Gastroesophageal sphincter (tissue), 4 donors: ENCODE measurements around the gene ATP5F1A. TPM values are rescaled to one million over a fixed set of nuclear protein-coding genes. Genes with fewer than 3 reads are reported as not detected.

ENCODE experiments used
- ATAC-seq: fragments of 150-250 bp; one replicate; pipeline ENCODE4 v1.9.1; 2016; ENCODE audit warnings: mild to moderate bottlenecking, moderate library complexity
- H3K27ac ChIP-seq, 4 donors: fragments of 200-600 bp; sonication (generic) in 3 of 4; 1 replicate in 3 of 4; 2 replicates in 1 of 4; pipeline ENCODE4 v1.5.1; 2016 to 2019
- H3K27me3 ChIP-seq: fragments of 200-600 bp; sonication (generic); one replicate; pipeline ENCODE4 v1.5.1; 2019
- H3K36me3 ChIP-seq, 2 donors: fragments of 200-600 bp; sonication (generic); one replicate each; pipeline ENCODE4 v1.5.1; 2019; ENCODE audit warnings: control low read depth in 1 of 2
- H3K4me1 ChIP-seq, 3 donors: fragments of 200-600 bp; sonication (generic); 1 replicate in 2 of 3; 2 replicates in 1 of 3; pipeline ENCODE4 v1.5.1; 2016 to 2019; ENCODE audit warnings: control low read depth in 2 of 3
- H3K4me3 ChIP-seq, 2 donors: fragments of 200-600 bp; sonication (generic); one replicate each; pipeline ENCODE4 v1.5.1; 2019; ENCODE audit warnings: mild to moderate bottlenecking in 1 of 2, moderate library complexity in 1 of 2
- H3K9me3 ChIP-seq, 3 donors: fragments of 200-600 bp; sonication (generic); one replicate each; pipeline ENCODE4 v1.5.1; 2017 to 2019; ENCODE audit warnings: control low read depth in 2 of 3
- EP300 ChIP-seq: sonication (generic); formaldehyde crosslinking; IDR thresholded peaks from one replicate; pipeline ENCODE4 v1.6.1; 2017; ENCODE audit warnings: antibody characterized with exemption, mild to moderate bottlenecking
- POLR2A ChIP-seq, 2 donors: fragments of 450-650 bp; IDR thresholded peaks; one replicate each; pipeline ENCODE4 v1.6.1; 2017; ENCODE audit warnings: antibody characterized with exemption in 2 of 2, mild to moderate bottlenecking in 2 of 2, moderate library complexity in 1 of 2
- POLR2AphosphoS5 ChIP-seq: sonication (generic); formaldehyde crosslinking; IDR thresholded peaks from one replicate; pipeline ENCODE4 v1.6.1; 2017; ENCODE audit warnings: antibody characterized with exemption
- WGBS, 2 donors: methylation state at CpG; one replicate each; pipeline ENCODE4 v1.1.5; 2018; ENCODE audit warnings: low coverage in 1 of 2; 5-methylcytosine and 5-hydroxymethylcytosine counted together
- total RNA-seq, 4 donors: library from RNA; depleted of rRNA; stranded (reverse); fragments of >200 nt; gene quantifications; one replicate each; pipeline ENCODE4 v1.1.0, GENCODE V29; 2016
- TF ChIP-seq, protein P1 (sequence below), 4 experiments: fragments of 200-600 bp in 2 of 4; fragments of 450-650 bp in 2 of 4; sonication (generic) in 1 of 4; IDR thresholded peaks; one replicate each; pipeline ENCODE4 v1.5.1; 2017 to 2019; ENCODE audit warnings: antibody characterized with exemption in 4 of 4, mild to moderate bottlenecking in 2 of 4, moderate library complexity in 2 of 4

ATP5F1A gene
- total RNA-seq, result 100 to 1,000 TPM; 461 to 688 (median 605) TPM

DNA sequence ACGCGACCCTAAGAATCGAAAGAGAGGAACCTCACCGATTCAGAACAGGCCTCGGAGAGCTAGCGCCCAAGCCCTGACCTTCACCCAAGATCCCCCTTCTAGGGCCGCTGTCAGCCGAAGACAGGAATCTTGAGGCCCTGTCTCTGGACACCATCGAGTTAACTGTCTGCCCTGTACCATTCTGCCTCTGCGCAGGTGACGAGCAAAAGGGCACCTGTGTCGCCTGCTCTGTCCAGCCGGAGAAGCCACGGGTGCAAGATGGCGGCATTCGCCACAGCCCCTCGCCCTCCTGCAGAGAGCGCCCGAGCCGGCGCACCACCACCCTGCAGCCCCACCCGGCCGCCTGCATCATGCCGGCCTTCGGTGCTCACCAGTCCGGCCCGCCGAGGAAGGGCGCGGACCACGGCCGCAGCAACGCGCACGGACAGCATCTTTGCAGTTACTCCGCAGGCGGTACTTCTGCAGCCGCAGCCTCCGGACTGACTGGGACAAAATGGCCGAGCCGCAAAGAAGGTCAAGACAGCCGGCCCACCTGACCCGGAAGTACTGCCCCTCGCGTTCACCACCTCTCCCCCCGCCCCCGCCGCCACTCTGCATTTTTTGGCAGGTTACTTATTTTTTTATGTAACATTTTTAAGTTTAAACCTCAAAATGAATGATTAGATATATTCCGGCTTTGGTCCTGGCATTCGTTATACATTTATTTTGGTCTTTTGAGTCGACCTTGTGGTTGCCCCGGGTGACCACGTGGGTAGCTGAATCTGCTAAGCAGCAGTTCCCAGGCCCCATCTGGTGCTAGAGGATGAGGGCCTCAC lies at the start of gene ATP5F1A:
Gene ATP5F1A (minus strand): TSS at position 496 of the 815 bp plus-strand sequence. CDS start 65 bp downstream, at position 431.
- H3K27me3 ChIP-seq, result no peaks in the 10 kb centered on the region
- H3K36me3 ChIP-seq, result peaks cover 0 to 19% of the 10 kb centered on the region in 2 donors
- H3K9me3 ChIP-seq, result no peaks in the 10 kb centered on the region
- TF ChIP-seq POLR2A (IDR thresholded peaks at IDR 0.05) (peak; percentile 77 to 84), EP300 (no peak), POLR2AphosphoS5 (peak; percentile 83)
- TF ChIP-seq, protein P1, sequence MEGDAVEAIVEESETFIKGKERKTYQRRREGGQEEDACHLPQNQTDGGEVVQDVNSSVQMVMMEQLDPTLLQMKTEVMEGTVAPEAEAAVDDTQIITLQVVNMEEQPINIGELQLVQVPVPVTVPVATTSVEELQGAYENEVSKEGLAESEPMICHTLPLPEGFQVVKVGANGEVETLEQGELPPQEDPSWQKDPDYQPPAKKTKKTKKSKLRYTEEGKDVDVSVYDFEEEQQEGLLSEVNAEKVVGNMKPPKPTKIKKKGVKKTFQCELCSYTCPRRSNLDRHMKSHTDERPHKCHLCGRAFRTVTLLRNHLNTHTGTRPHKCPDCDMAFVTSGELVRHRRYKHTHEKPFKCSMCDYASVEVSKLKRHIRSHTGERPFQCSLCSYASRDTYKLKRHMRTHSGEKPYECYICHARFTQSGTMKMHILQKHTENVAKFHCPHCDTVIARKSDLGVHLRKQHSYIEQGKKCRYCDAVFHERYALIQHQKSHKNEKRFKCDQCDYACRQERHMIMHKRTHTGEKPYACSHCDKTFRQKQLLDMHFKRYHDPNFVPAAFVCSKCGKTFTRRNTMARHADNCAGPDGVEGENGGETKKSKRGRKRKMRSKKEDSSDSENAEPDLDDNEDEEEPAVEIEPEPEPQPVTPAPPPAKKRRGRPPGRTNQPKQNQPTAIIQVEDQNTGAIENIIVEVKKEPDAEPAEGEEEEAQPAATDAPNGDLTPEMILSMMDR (IDR thresholded peaks at IDR 0.05), result peak in 1 of 4 experiments; percentile 10
- peak within 1 kb of the TSS; percentile 68 to 75 for H3K4me3 ChIP-seq
- 0 to 1% methylated on average over 3 to 13 of the region's 53 CpGs for WGBS, 2 donors
- peak; percentile 93 for ATAC-seq
- peak within 1 kb of the TSS; percentile 29 to 94 (median 86) for H3K27ac ChIP-seq
- peaks cover 3 to 49% (median 15%) of the 10 kb centered on the region in 3 donors for H3K4me1 ChIP-seq

- no peak for ATAC-seq
- Histone ChIP-seq H3K27me3 (no peaks in the 10 kb centered on the region), H3K4me1 (no peaks in the 10 kb centered on the region), H3K36me3 (no peaks in the 10 kb centered on the region), H3K27ac (no peak overlapping the region), H3K9me3 (no peaks in the 10 kb centered on the region), H3K4me3 (no peak overlapping the region)
- 90 to 100% methylated on average over 2 to 3 of the region's 4 CpGs for WGBS, 2 donors
- TF ChIP-seq POLR2AphosphoS5, result no peak
- TF ChIP-seq, protein P1 (IDR thresholded peaks at IDR 0.05), result no peak
Observed at GRCh38 chr18:46141199-46141598, 43.1 kb upstream of the ATP5F1A start.

- 95 to 100% methylated on average over 1 to 4 of the region's 4 CpGs for WGBS, 2 donors
Observed at GRCh38 chr18:46140173-46140572, 42.1 kb upstream of the ATP5F1A start.

GRCh38 chr18:46134920-46135675 lies 37.0 kb upstream of the ATP5F1A start:
- Histone ChIP-seq H3K4me1 (no peaks in the 10 kb centered on the region), H3K9me3 (no peaks in the 10 kb centered on the region), H3K4me3 (no peak overlapping the region), H3K36me3 (peaks cover 0 to 19% of the 10 kb centered on the region in 2 donors), H3K27me3 (no peaks in the 10 kb centered on the region), H3K27ac (no peak overlapping the region)
- WGBS, 2 donors, result 59 to 69% methylated on average over 5 to 8 of the region's 9 CpGs
- ATAC-seq, result no peak
- TF ChIP-seq POLR2A (IDR thresholded peaks at IDR 0.05), result no peak
- no peak for TF ChIP-seq EP300
- TF ChIP-seq POLR2AphosphoS5, result no peak
- TF ChIP-seq, protein P1 (IDR thresholded peaks at IDR 0.05), result no peak

More at GRCh38 chr18:46140173-46140572, 42.1 kb upstream of the ATP5F1A start:
- Histone ChIP-seq H3K27me3 (no peaks in the 10 kb centered on the region), H3K4me1 (no peaks in the 10 kb centered on the region), H3K27ac (no peak overlapping the region), H3K9me3 (no peaks in the 10 kb centered on the region), H3K36me3 (no peaks in the 10 kb centered on the region), H3K4me3 (no peak overlapping the region)
- no peak for ATAC-seq
- TF ChIP-seq EP300, result no peak
- TF ChIP-seq, protein P1 (IDR thresholded peaks at IDR 0.05), result no peak
- TF ChIP-seq POLR2AphosphoS5, result no peak
- TF ChIP-seq POLR2A (IDR thresholded peaks at IDR 0.05), result no peak
